Measurements from ENCODE around the gene CAD. TPM values are rescaled to one million over a fixed set of nuclear protein-coding genes. Genes with fewer than 3 reads are reported as not detected.
"Not testable (repeated sequence)": the region's sequence is repeated elsewhere in the genome, so short reads cannot be mapped to it uniquely, and the experiment has no call there.

Gene CAD
- total and polyA plus RNA-seq, 3 experiments from 2014 or later, result 27.0 to 154 (median 147) TPM

GRCh38 chr2:27191070-27191829 lies 25.9 kb upstream of the CAD start:
- Histone ChIP-seq H3K36me3 (ENCODE audit: insufficient read depth, low read length) (no peaks in the 10 kb centered on the region), H3K27ac (ENCODE audit: low read depth, low read length) (no peak overlapping the region), H3K4me3 (ENCODE audit: low read length) (no peak overlapping the region), H3K27me3 (ENCODE audit: insufficient read depth, low read length, poor library complexity, severe bottlenecking) (no peaks in the 10 kb centered on the region), H3K4me1 (ENCODE audit: insufficient read depth, low read length) (no peaks in the 10 kb centered on the region), H3K9me3 (ENCODE audit: low read length) (no peaks in the 10 kb centered on the region)
- Mint-ChIP-seq H3K9me3 (no peaks in the 10 kb centered on the region), H3K27ac (no peak overlapping the region), H3K36me3 (no peaks in the 10 kb centered on the region), H3K4me1 (no peaks in the 10 kb centered on the region), H3K27me3 (peaks cover 16 to 19% of the 10 kb centered on the region in 2 donors), H3K4me3 (no peak overlapping the region)
- peak in 4 of 5 donors; percentile 20 to 63 (median 45) for DNase-seq
- ChIA-PET POLR2A (no interaction called here), CTCF (interaction anchor here (0.6 to 2.2 kb wide), 10 partner anchors 9 to 345 kb away, joined by 3 to 12 read pairs (median 3); no protein-coding TSS in a partner anchor)

- H3K9me3 Mint-ChIP-seq, result no peaks in the 10 kb centered on the region
- no peak overlapping the region for H3K27ac Mint-ChIP-seq
- H3K4me1 ChIP-seq (ENCODE audit: insufficient read depth, low read length), result no peaks in the 10 kb centered on the region
- no peaks in the 10 kb centered on the region for H3K27me3 ChIP-seq (ENCODE audit: insufficient read depth, low read length, poor library complexity, severe bottlenecking)
- ChIA-PET POLR2A (no interaction called here), CTCF (no interaction called here)
- H3K9me3 ChIP-seq (ENCODE audit: low read length), result no peaks in the 10 kb centered on the region
- H3K27ac ChIP-seq (ENCODE audit: low read depth, low read length), result no peak overlapping the region
- peaks cover 5 to 7% of the 10 kb centered on the region in 2 donors for H3K27me3 Mint-ChIP-seq
- DNase-seq, result no peak
- H3K4me1 Mint-ChIP-seq, result no peaks in the 10 kb centered on the region
- no peaks in the 10 kb centered on the region for H3K36me3 ChIP-seq (ENCODE audit: insufficient read depth, low read length)
- H3K4me3 ChIP-seq (ENCODE audit: low read length), result no peak overlapping the region
- H3K36me3 Mint-ChIP-seq, result peaks cover 0 to 12% (median 0%) of the 10 kb centered on the region in 3 donors
- H3K4me3 Mint-ChIP-seq, result no peak overlapping the region
Observed at GRCh38 chr2:27194538-27195354, 22.4 kb upstream of the CAD start.

GRCh38 chr2:27195799-27196198 lies 21.4 kb upstream of the CAD start:
- H3K9me3 Mint-ChIP-seq; DNase-seq; H3K36me3 ChIP-seq (ENCODE audit: insufficient read depth, low read length); CTCF ChIA-PET; POLR2A ChIA-PET; H3K27me3 ChIP-seq (ENCODE audit: insufficient read depth, low read length, poor library complexity, severe bottlenecking); H3K27ac ChIP-seq (ENCODE audit: low read depth, low read length); H3K4me1 Mint-ChIP-seq; H3K4me1 ChIP-seq (ENCODE audit: insufficient read depth, low read length); H3K4me3 Mint-ChIP-seq; H3K27ac Mint-ChIP-seq; H3K9me3 ChIP-seq (ENCODE audit: low read length); H3K27me3 Mint-ChIP-seq; H3K4me3 ChIP-seq (ENCODE audit: low read length): not testable (repeated sequence)
- peaks cover 0 to 21% (median 0%) of the 10 kb centered on the region in 3 donors for H3K36me3 Mint-ChIP-seq

- H3K4me3 ChIP-seq (ENCODE audit: low read length); H3K9me3 Mint-ChIP-seq; H3K4me3 Mint-ChIP-seq; H3K4me1 Mint-ChIP-seq; DNase-seq; H3K27ac ChIP-seq (ENCODE audit: low read depth, low read length); H3K4me1 ChIP-seq (ENCODE audit: insufficient read depth, low read length); H3K27me3 Mint-ChIP-seq; H3K27ac Mint-ChIP-seq; H3K27me3 ChIP-seq (ENCODE audit: insufficient read depth, low read length, poor library complexity, severe bottlenecking); CTCF ChIA-PET; H3K9me3 ChIP-seq (ENCODE audit: low read length); H3K36me3 ChIP-seq (ENCODE audit: insufficient read depth, low read length); POLR2A ChIA-PET: not testable (repeated sequence)
- peaks cover 0 to 43% (median 2%) of the 10 kb centered on the region in 3 donors for H3K36me3 Mint-ChIP-seq
Observed at GRCh38 chr2:27198068-27198467, 19.1 kb upstream of the CAD start.

GRCh38 chr2:27198627-27199026 lies 18.5 kb upstream of the CAD start:
- H3K4me1 Mint-ChIP-seq, result no peaks in the 10 kb centered on the region
- POLR2A ChIA-PET, result no interaction called here

GRCh38 chr2:27199241-27199640 lies 17.9 kb upstream of the CAD start:
- H3K4me3 Mint-ChIP-seq, result no peak overlapping the region
- peaks cover 0 to 54% (median 7%) of the 10 kb centered on the region in 3 donors for H3K36me3 Mint-ChIP-seq
- no peaks in the 10 kb centered on the region for H3K9me3 Mint-ChIP-seq
- H3K4me1 Mint-ChIP-seq, result no peaks in the 10 kb centered on the region
- no peak for DNase-seq
- no peaks in the 10 kb centered on the region for H3K27me3 ChIP-seq (ENCODE audit: insufficient read depth, low read length, poor library complexity, severe bottlenecking)
- H3K9me3 ChIP-seq (ENCODE audit: low read length), result no peaks in the 10 kb centered on the region
- no peak overlapping the region for H3K4me3 ChIP-seq (ENCODE audit: low read length)
- no peak overlapping the region for H3K27ac ChIP-seq (ENCODE audit: low read depth, low read length)
- H3K4me1 ChIP-seq (ENCODE audit: insufficient read depth, low read length), result no peaks in the 10 kb centered on the region
- peaks cover 16% of the 10 kb centered on the region for H3K36me3 ChIP-seq (ENCODE audit: insufficient read depth, low read length)
- POLR2A ChIA-PET, result no interaction called here
- CTCF ChIA-PET, result interaction anchor here (1.1 kb wide), 1 partner anchor 8 kb away, joined by 4 read pairs; no protein-coding TSS in a partner anchor
- peaks cover 0 to 1% of the 10 kb centered on the region in 2 donors for H3K27me3 Mint-ChIP-seq
- H3K27ac Mint-ChIP-seq, result peak overlapping the region in 3 of 8 donors; percentile 23 to 89 (median 47)

More at GRCh38 chr2:27198627-27199026, 18.5 kb upstream of the CAD start:
- Mint-ChIP-seq H3K36me3 (peaks cover 0 to 48% (median 7%) of the 10 kb centered on the region in 3 donors), H3K27ac (peak overlapping the region in 3 of 8 donors; percentile 38 to 68 (median 52)), H3K27me3 (peaks cover 0 to 1% of the 10 kb centered on the region in 2 donors), H3K4me3 (no peak overlapping the region), H3K9me3 (no peaks in the 10 kb centered on the region)
- no peak overlapping the region for H3K4me3 ChIP-seq (ENCODE audit: low read length)
- H3K36me3 ChIP-seq (ENCODE audit: insufficient read depth, low read length), result peaks cover 10% of the 10 kb centered on the region
- no peaks in the 10 kb centered on the region for H3K27me3 ChIP-seq (ENCODE audit: insufficient read depth, low read length, poor library complexity, severe bottlenecking)
- CTCF ChIA-PET, result no interaction called here
- H3K9me3 ChIP-seq (ENCODE audit: low read length), result no peaks in the 10 kb centered on the region
- DNase-seq, result no peak
- H3K4me1 ChIP-seq (ENCODE audit: insufficient read depth, low read length), result no peaks in the 10 kb centered on the region
- no peak overlapping the region for H3K27ac ChIP-seq (ENCODE audit: low read depth, low read length)

GRCh38 chr2:27201675-27202074 lies 15.5 kb upstream of the CAD start:
- Histone ChIP-seq H3K4me3 (ENCODE audit: low read length) (no peak overlapping the region), H3K27me3 (ENCODE audit: insufficient read depth, low read length, poor library complexity, severe bottlenecking) (no peaks in the 10 kb centered on the region), H3K36me3 (ENCODE audit: insufficient read depth, low read length) (peaks cover 24% of the 10 kb centered on the region), H3K9me3 (ENCODE audit: low read length) (no peaks in the 10 kb centered on the region), H3K4me1 (ENCODE audit: insufficient read depth, low read length) (no peaks in the 10 kb centered on the region), H3K27ac (ENCODE audit: low read depth, low read length) (no peak overlapping the region)
- Mint-ChIP-seq H3K27ac (no peak overlapping the region), H3K4me1 (peaks cover 0 to 8% (median 5%) of the 10 kb centered on the region in 3 donors), H3K4me3 (peak overlapping the region in 1 of 7 donors; percentile 6), H3K36me3 (peaks cover 0 to 79% (median 18%) of the 10 kb centered on the region in 3 donors), H3K27me3 (peaks cover 0 to 1% of the 10 kb centered on the region in 2 donors), H3K9me3 (no peaks in the 10 kb centered on the region)
- ChIA-PET POLR2A (no interaction called here), CTCF (no interaction called here)
- no peak for DNase-seq

GRCh38 chr2:27202854-27203253 lies 14.3 kb upstream of the CAD start:
- Mint-ChIP-seq H3K4me3 (no peak overlapping the region), H3K27ac (peak overlapping the region in 2 of 8 donors; percentile 24 to 34), H3K4me1 (peaks cover 0 to 8% (median 5%) of the 10 kb centered on the region in 3 donors), H3K36me3 (peaks cover 5 to 90% (median 18%) of the 10 kb centered on the region in 3 donors), H3K9me3 (no peaks in the 10 kb centered on the region), H3K27me3 (peaks cover 0 to 1% of the 10 kb centered on the region in 2 donors)
- Histone ChIP-seq H3K9me3 (ENCODE audit: low read length) (no peaks in the 10 kb centered on the region), H3K36me3 (ENCODE audit: insufficient read depth, low read length) (peaks cover 32% of the 10 kb centered on the region), H3K4me3 (ENCODE audit: low read length) (no peak overlapping the region), H3K4me1 (ENCODE audit: insufficient read depth, low read length) (no peaks in the 10 kb centered on the region), H3K27ac (ENCODE audit: low read depth, low read length) (no peak overlapping the region), H3K27me3 (ENCODE audit: insufficient read depth, low read length, poor library complexity, severe bottlenecking) (no peaks in the 10 kb centered on the region)
- no peak for DNase-seq
- POLR2A ChIA-PET, result no interaction called here
- CTCF ChIA-PET, result interaction anchor here (0.6 kb wide), 1 partner anchor 467 kb away, joined by 4 read pairs; no protein-coding TSS in a partner anchor

All from CD8-positive, alpha-beta memory T cell (primary cell).